Prostate gland (tissue), 2 donors: ENCODE results near the gene PMM1. TPM values are rescaled to one million over a fixed set of nuclear protein-coding genes. Genes with fewer than 3 reads are reported as not detected.

Experiments
- DNase-seq: peaks from one replicate; pipeline ENCODE4 v3.0.0-alpha.2; 2019; ENCODE audit warnings: low spot score
- H3K27ac ChIP-seq, 2 donors: fragments of 200-600 bp; sonication (generic); 2 replicates each; pipeline ENCODE4 v1.5.1; 2017 to 2019
- H3K27me3 ChIP-seq: fragments of 200-600 bp; sonication (generic); replicated peaks from 2 replicates; pipeline ENCODE4 v1.5.1; 2019; ENCODE audit not compliant: insufficient read depth
- H3K36me3 ChIP-seq, 2 donors: fragments of 200-600 bp; sonication (generic); 1 replicate in 1 of 2; 2 replicates in 1 of 2; pipeline versions ENCODE4 v1.5.1 to v1.8.1; 2017 to 2019
- H3K4me1 ChIP-seq: fragments of 200-600 bp; sonication (generic); replicated peaks from 2 replicates; pipeline ENCODE4 v1.5.1; 2019
- H3K4me3 ChIP-seq, 2 donors: fragments of 200-600 bp; sonication (generic); 2 replicates each; pipeline ENCODE4 v1.5.1; 2017 to 2019
- H3K9me3 ChIP-seq: fragments of 200-600 bp; sonication (generic); 2 replicates; pipeline ENCODE4 v1.5.1; 2017
- CTCF ChIP-seq, 4 experiments: fragments of 200-600 bp in 2 of 4; fragments of 450-650 bp in 2 of 4; sonication (generic) in 2 of 4; IDR thresholded peaks; 1 replicate in 3 of 4; 2 replicates in 1 of 4; pipeline ENCODE4 v1.5.1; 2016 to 2019; ENCODE audit warnings: antibody characterized with exemption in 4 of 4, mild to moderate bottlenecking in 2 of 4, moderate library complexity in 2 of 4
- POLR2A ChIP-seq: fragments of 450-650 bp; IDR thresholded peaks from one replicate; pipeline ENCODE4 v1.6.1; 2016; ENCODE audit warnings: antibody characterized with exemption, mild to moderate bottlenecking
- POLR2AphosphoS5 ChIP-seq: sonication (generic); formaldehyde crosslinking; IDR thresholded peaks from one replicate; pipeline ENCODE4 v1.6.1; 2017; ENCODE audit warnings: antibody characterized with exemption
- WGBS: methylation state at CpG from one replicate; pipeline ENCODE4 v1.1.5; 2018; 5-methylcytosine and 5-hydroxymethylcytosine counted together
- intact Hi-C: fragments of 100-400 bp; cut with DNase I; formaldehyde crosslinking; loops from one replicate; pipeline ENCODE4 v1.14.2; 2022
- total RNA-seq, 2 donors: library from RNA; depleted of rRNA; stranded (reverse); fragments of >200 nt; gene quantifications; one replicate each; pipeline ENCODE4 v1.1.0, GENCODE V29; 2016

Gene PMM1
- total RNA-seq, 2 donors from 2014 or later, result 49.0 to 58.6 TPM

- Histone ChIP-seq H3K4me3 (no peak overlapping the region), H3K9me3 (no peaks in the 10 kb centered on the region), H3K4me1 (no peaks in the 10 kb centered on the region), H3K36me3 (peaks cover 0 to 11% of the 10 kb centered on the region in 2 donors), H3K27me3 (no peaks in the 10 kb centered on the region), H3K27ac (no peak overlapping the region)
- WGBS, result 86% methylated on average over 17 of the region's 17 CpGs
- no peak for DNase-seq
- intact Hi-C loops, result no loop called here
- no peak for TF ChIP-seq POLR2A
- TF ChIP-seq CTCF (IDR thresholded peaks at IDR 0.05), result no peak
- TF ChIP-seq POLR2AphosphoS5, result no peak
Measured at GRCh38 chr22:41531715-41532477, 57.7 kb downstream of the PMM1 start.

- no peak for DNase-seq
- Histone ChIP-seq H3K27me3 (no peaks in the 10 kb centered on the region), H3K4me3 (no peak overlapping the region), H3K4me1 (no peaks in the 10 kb centered on the region), H3K36me3 (peaks cover 0 to 11% of the 10 kb centered on the region in 2 donors), H3K27ac (no peak overlapping the region), H3K9me3 (no peaks in the 10 kb centered on the region)
- whole genome bisulfite sequencing, result 79% methylated on average over 15 of the region's 18 CpGs
- intact Hi-C loops, result no loop called here
- TF ChIP-seq POLR2A (no peak), CTCF (IDR thresholded peaks at IDR 0.05) (no peak), POLR2AphosphoS5 (no peak)
Measured at GRCh38 chr22:41530890-41531714, 58.5 kb downstream of the PMM1 start.

GRCh38 chr22:41528938-41529561 is 60.6 kb downstream of the PMM1 start:
- Histone ChIP-seq H3K36me3 (peaks cover 0 to 11% of the 10 kb centered on the region in 2 donors), H3K4me3 (no peak overlapping the region), H3K27ac (no peak overlapping the region), H3K9me3 (no peaks in the 10 kb centered on the region), H3K27me3 (no peaks in the 10 kb centered on the region), H3K4me1 (no peaks in the 10 kb centered on the region)
- intact Hi-C loops, result loop anchor here (10.0 kb wide), 1 partner anchor 224 kb away; the partner anchor contains the start of gene ZC3H7B
- WGBS, result 73% methylated on average over 13 of the region's 13 CpGs
- DNase-seq, result no peak
- TF ChIP-seq POLR2A (no peak), POLR2AphosphoS5 (no peak), CTCF (IDR thresholded peaks at IDR 0.05) (no peak)

- TF ChIP-seq CTCF (IDR thresholded peaks at IDR 0.05), result no peak
- TF ChIP-seq POLR2AphosphoS5, result no peak
- no peak for TF ChIP-seq POLR2A
- no peak for DNase-seq
- H3K9me3 ChIP-seq, result no peaks in the 10 kb centered on the region
- 79% methylated on average over 16 of the region's 16 CpGs for WGBS
- peaks cover 0 to 11% of the 10 kb centered on the region in 2 donors for H3K36me3 ChIP-seq
- no peak overlapping the region for H3K27ac ChIP-seq
- intact Hi-C loops, result loop anchor here (10.0 kb wide), 1 partner anchor 223 kb away; the partner anchor contains the start of gene ZC3H7B
- H3K27me3 ChIP-seq, result no peaks in the 10 kb centered on the region
- peaks cover 5% of the 10 kb centered on the region for H3K4me1 ChIP-seq
- no peak overlapping the region for H3K4me3 ChIP-seq
Measured at GRCh38 chr22:41528132-41528766, 61.4 kb downstream of the PMM1 start.

Other genes with a start within 250 kb of the PMM1 start
- 10 to 100 TPM; 26.2 to 51.7 TPM for gene TEF, start 207.9 kb downstream of the PMM1 start, total RNA-seq
- 10 to 100 TPM; 56.7 to 80.8 TPM for gene TOB2, start 143.0 kb downstream of the PMM1 start, total RNA-seq
- gene PHF5A, start 121.1 kb downstream of the PMM1 start, total RNA-seq, result 10 to 100 TPM; 35.8 to 40.2 TPM
- gene ACO2, start 120.7 kb downstream of the PMM1 start, total RNA-seq, result 100 to 1,000 TPM; 100 to 177 TPM
- gene POLR3H, start 45.4 kb downstream of the PMM1 start, total RNA-seq, result 10 to 100 TPM; 27.8 to 29.1 TPM
- gene CSDC2, start 28.8 kb downstream of the PMM1 start, total RNA-seq, result 10 to 100 TPM in 1 of 2 donors, 1 to 10 TPM in 1; 7.2 to 93.6 TPM
- 10 to 100 TPM; 16.0 to 22.9 TPM for gene DESI1, start 31.2 kb upstream of the PMM1 start, total RNA-seq
- gene XRCC6, start 31.5 kb upstream of the PMM1 start, total RNA-seq, result 100 to 1,000 TPM; 247 to 254 TPM
- gene SNU13, start 99.0 kb upstream of the PMM1 start, total RNA-seq, result 100 to 1,000 TPM; 150 to 161 TPM
- gene MEI1, start 109.7 kb upstream of the PMM1 start, total RNA-seq, result 1 to 10 TPM in 1 of 2 donors, not detected in 1; 7.4 TPM
- 10 to 100 TPM; 12.0 to 20.7 TPM for gene CCDC134, start 210.8 kb upstream of the PMM1 start, total RNA-seq
- gene SREBF2, start 243.3 kb upstream of the PMM1 start, total RNA-seq, result 100 to 1,000 TPM in 1 of 2 donors, 10 to 100 TPM in 1; 62.7 to 128 TPM